Measurements from ENCODE around the gene NT5M.

Gene NT5M

GRCh38 chr17:17384291-17384615 lies 81.1 kb downstream of the NT5M start:
- TF ChIP-seq, protein P1, sequence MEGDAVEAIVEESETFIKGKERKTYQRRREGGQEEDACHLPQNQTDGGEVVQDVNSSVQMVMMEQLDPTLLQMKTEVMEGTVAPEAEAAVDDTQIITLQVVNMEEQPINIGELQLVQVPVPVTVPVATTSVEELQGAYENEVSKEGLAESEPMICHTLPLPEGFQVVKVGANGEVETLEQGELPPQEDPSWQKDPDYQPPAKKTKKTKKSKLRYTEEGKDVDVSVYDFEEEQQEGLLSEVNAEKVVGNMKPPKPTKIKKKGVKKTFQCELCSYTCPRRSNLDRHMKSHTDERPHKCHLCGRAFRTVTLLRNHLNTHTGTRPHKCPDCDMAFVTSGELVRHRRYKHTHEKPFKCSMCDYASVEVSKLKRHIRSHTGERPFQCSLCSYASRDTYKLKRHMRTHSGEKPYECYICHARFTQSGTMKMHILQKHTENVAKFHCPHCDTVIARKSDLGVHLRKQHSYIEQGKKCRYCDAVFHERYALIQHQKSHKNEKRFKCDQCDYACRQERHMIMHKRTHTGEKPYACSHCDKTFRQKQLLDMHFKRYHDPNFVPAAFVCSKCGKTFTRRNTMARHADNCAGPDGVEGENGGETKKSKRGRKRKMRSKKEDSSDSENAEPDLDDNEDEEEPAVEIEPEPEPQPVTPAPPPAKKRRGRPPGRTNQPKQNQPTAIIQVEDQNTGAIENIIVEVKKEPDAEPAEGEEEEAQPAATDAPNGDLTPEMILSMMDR (conservative IDR thresholded peaks at IDR 0.05; ENCODE audit: low read length) = no peak
- TF ChIP-seq EZH2phosphoT487 (IDR thresholded peaks at IDR 0.05; ENCODE audit: borderline replicate concordance) = no peak
- Histone ChIP-seq H4K20me1 (ENCODE audit: insufficient read depth, low read length, poor library complexity, severe bottlenecking) (no peaks in the 10 kb centered on the region), H3K27me3 (ENCODE audit: insufficient read depth, low read length, poor library complexity, severe bottlenecking) (no peaks in the 10 kb centered on the region), H3F3A (ENCODE audit: low read depth) (no peaks in the 10 kb centered on the region), H3K9me2 (replicated peaks; ENCODE audit: low read depth, low read length) (no peaks in the 10 kb centered on the region), H3K9me3 (ENCODE audit: insufficient read depth, low read depth, low read length) (no peaks in the 10 kb centered on the region), H3K9ac (ENCODE audit: low read depth, low read length, poor library complexity, severe bottlenecking) (no peak overlapping the region), H3K4me1 (ENCODE audit: insufficient read depth, low read length, poor library complexity, severe bottlenecking) (no peaks in the 10 kb centered on the region), H3K4me3 (ENCODE audit: low read length, poor library complexity, severe bottlenecking) (no peak overlapping the region), H3K36me3 (ENCODE audit: insufficient read depth, low read length) (no peaks in the 10 kb centered on the region), H2AFZ (ENCODE audit: low read length) (no peak overlapping the region), H3K79me2 (ENCODE audit: insufficient read depth, low read length) (no peaks in the 10 kb centered on the region), H3K4me2 (ENCODE audit: low read depth, low read length, poor library complexity, severe bottlenecking) (no peak overlapping the region)

DNA sequence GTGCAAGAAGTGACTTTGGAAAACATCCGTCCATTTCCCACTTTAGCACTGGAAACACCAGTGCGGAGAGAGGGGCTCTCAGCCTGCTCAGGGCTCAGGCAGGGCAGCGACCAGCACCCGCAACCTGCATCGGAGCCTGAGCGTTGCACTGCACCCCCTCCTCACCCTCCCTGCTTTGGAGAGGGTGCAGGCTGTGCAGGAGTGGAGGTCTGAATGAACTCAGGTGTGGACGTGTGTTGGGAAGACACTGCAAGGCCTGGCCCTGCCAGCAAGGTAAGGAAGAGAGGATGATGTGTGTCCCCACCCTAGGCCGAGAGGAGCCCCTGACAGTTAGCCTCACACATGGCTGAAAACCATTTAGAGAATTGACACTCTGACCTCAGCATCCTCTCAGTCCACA lies 81.8 kb downstream of the NT5M start:
- Histone ChIP-seq H3K4me3 (ENCODE audit: low read length, poor library complexity, severe bottlenecking) (no peak overlapping the region), H3K27me3 (ENCODE audit: insufficient read depth, low read length, poor library complexity, severe bottlenecking) (no peaks in the 10 kb centered on the region), H3K9me2 (replicated peaks; ENCODE audit: low read depth, low read length) (no peaks in the 10 kb centered on the region), H3K4me2 (ENCODE audit: low read depth, low read length, poor library complexity, severe bottlenecking) (no peak overlapping the region), H3F3A (ENCODE audit: low read depth) (no peaks in the 10 kb centered on the region), H3K9ac (ENCODE audit: low read depth, low read length, poor library complexity, severe bottlenecking) (no peak overlapping the region), H4K20me1 (ENCODE audit: insufficient read depth, low read length, poor library complexity, severe bottlenecking) (no peaks in the 10 kb centered on the region), H3K36me3 (ENCODE audit: insufficient read depth, low read length) (no peaks in the 10 kb centered on the region), H3K79me2 (ENCODE audit: insufficient read depth, low read length) (no peaks in the 10 kb centered on the region), H3K4me1 (ENCODE audit: insufficient read depth, low read length, poor library complexity, severe bottlenecking) (no peaks in the 10 kb centered on the region), H2AFZ (ENCODE audit: low read length) (no peak overlapping the region), H3K9me3 (ENCODE audit: insufficient read depth, low read depth, low read length) (no peaks in the 10 kb centered on the region)
- no peak for TF ChIP-seq EZH2phosphoT487 (IDR thresholded peaks at IDR 0.05; ENCODE audit: borderline replicate concordance)
- TF ChIP-seq, protein P1 (conservative IDR thresholded peaks at IDR 0.05; ENCODE audit: low read length) = no peak

DNA sequence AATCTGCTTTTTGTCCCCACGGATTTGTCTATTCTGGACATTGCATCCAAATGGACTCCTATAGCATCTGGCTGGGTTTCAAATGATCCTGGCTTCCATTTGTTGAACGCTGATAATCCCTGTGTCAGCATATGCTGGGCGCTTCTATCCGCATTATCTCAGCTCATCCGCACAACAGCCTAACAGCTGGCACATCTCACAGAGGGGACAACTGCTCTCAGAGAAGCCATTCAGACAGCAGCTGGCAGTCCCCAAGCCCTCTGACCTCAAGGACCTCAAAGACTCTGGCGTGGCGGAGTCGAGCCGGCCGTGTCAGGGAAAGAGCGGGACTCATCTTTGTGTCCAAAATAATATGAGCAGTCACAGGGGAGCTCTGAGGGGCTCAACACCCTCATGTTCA lies 82.3 kb downstream of the NT5M start:
- no peaks in the 10 kb centered on the region for H3K27me3 ChIP-seq (ENCODE audit: insufficient read depth, low read length, poor library complexity, severe bottlenecking)
- no peak overlapping the region for H3K4me3 ChIP-seq (ENCODE audit: low read length, poor library complexity, severe bottlenecking)
- H3K9ac ChIP-seq (ENCODE audit: low read depth, low read length, poor library complexity, severe bottlenecking) = no peak overlapping the region
- no peaks in the 10 kb centered on the region for H3K9me3 ChIP-seq (ENCODE audit: insufficient read depth, low read depth, low read length)
- no peaks in the 10 kb centered on the region for H4K20me1 ChIP-seq (ENCODE audit: insufficient read depth, low read length, poor library complexity, severe bottlenecking)
- H2AFZ ChIP-seq (ENCODE audit: low read length) = no peak overlapping the region
- H3F3A ChIP-seq (ENCODE audit: low read depth) = no peaks in the 10 kb centered on the region
- TF ChIP-seq, protein P1 (conservative IDR thresholded peaks at IDR 0.05; ENCODE audit: low read length) = no peak
- TF ChIP-seq EZH2phosphoT487 (IDR thresholded peaks at IDR 0.05; ENCODE audit: borderline replicate concordance) = no peak
- H3K4me2 ChIP-seq (ENCODE audit: low read depth, low read length, poor library complexity, severe bottlenecking) = no peak overlapping the region
- no peaks in the 10 kb centered on the region for H3K36me3 ChIP-seq (ENCODE audit: insufficient read depth, low read length)
- H3K9me2 ChIP-seq (replicated peaks; ENCODE audit: low read depth, low read length) = no peaks in the 10 kb centered on the region
- no peaks in the 10 kb centered on the region for H3K4me1 ChIP-seq (ENCODE audit: insufficient read depth, low read length, poor library complexity, severe bottlenecking)
- no peaks in the 10 kb centered on the region for H3K79me2 ChIP-seq (ENCODE audit: insufficient read depth, low read length)
